VCaP (cell line): ENCODE measurements around the gene EPHA1.
"Not testable (repeated sequence)": the region's sequence is repeated elsewhere in the genome, so short reads cannot be mapped to it uniquely, and the experiment has no call there.

Experiments
- H3K27ac ChIP-seq: fragments of 450-650 bp; 2 replicates; pipeline ENCODE4 v1.5.1; 2017
- CTCF ChIP-seq: fragments of 450-650 bp; conservative IDR thresholded peaks from 2 replicates; pipeline ENCODE4 v1.5.1; 2017; ENCODE audit warnings: mild to moderate bottlenecking, moderate library complexity

Gene EPHA1

GRCh38 chr7:143408252-143408685 lies 387 bp downstream of the EPHA1 start:
- H3K27ac ChIP-seq: peak overlapping the region; percentile 64; the same call in 1 of the 2 replicates
- no peak for TF ChIP-seq CTCF

GRCh38 chr7:143407287-143408251 lies 1.1 kb downstream of the EPHA1 start:
- TF ChIP-seq CTCF: no peak
- peak overlapping the region; percentile 64; the same call in 1 of the 2 replicates for H3K27ac ChIP-seq

- no peak for TF ChIP-seq CTCF
- H3K27ac ChIP-seq: no peak overlapping the region
These were observed 2.7 kb downstream of the EPHA1 start for GRCh38 chr7:143406002-143406357.

- TF ChIP-seq CTCF: no peak
- no peak overlapping the region for H3K27ac ChIP-seq
These were observed 3.3 kb downstream of the EPHA1 start for GRCh38 chr7:143405173-143406001.

DNA sequence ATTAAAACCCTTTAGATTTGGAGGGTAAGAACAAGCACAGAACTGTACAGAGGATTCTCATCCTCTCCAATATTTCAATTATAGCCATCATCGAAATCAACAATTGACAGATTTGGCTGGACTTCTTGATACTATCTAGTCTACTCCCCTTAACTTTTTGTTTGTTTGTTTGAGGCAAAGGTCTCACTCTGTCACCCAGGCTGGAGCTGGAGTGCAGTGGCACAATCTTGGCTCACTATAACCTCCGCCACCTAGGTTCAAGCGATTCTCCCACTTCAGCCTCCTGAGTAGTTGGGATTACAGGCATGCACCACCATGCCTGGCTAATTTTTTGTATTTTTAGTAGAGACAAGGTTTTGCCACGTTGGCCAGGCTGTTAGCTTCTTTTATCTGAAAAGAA lies 6.4 kb downstream of the EPHA1 start:
- not testable (repeated sequence) for H3K27ac ChIP-seq

- no peak overlapping the region for H3K27ac ChIP-seq
- no peak for TF ChIP-seq CTCF
These were observed 7.4 kb downstream of the EPHA1 start for GRCh38 chr7:143401265-143401664.

DNA sequence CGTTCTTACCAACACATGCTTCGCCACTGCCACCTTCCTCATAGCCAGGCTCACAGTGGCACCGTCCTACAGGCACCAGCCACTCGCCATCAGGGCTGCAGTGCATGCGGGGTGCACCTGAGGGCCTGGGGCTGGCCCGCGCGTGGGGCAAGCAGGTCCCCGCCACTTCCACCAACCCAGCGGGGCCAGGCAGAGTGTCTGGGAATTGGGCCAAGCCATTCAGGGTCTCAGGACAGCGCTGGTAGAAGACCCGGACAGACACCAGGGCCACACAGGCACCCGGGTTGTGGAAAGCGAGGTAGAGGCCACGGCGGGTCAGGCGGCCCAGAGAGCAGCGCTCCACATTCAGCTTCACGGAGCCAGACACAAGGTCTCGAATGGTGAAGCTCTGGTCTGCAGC lies 9.0 kb downstream of the EPHA1 start:
- no peak for TF ChIP-seq CTCF

More for the DNA sequence above, 9.0 kb downstream of the EPHA1 start:
- no peak overlapping the region for H3K27ac ChIP-seq
